Brain microvascular endothelial cell (primary cell): Measurements from ENCODE around the gene PRR35.

Experiments
- DNase-seq: peaks from one replicate; pipeline ENCODE4 v3.0.0-alpha.2; 2020
- H3K27ac ChIP-seq: fragments of 250-450 bp; sonication (Bioruptor Pico); 2 replicates; pipeline ENCODE4 v1.5.1; 2020; ENCODE audit warnings: mild to moderate bottlenecking, moderate library complexity
- H3K27me3 ChIP-seq: fragments of 250-450 bp; sonication (Bioruptor Pico); replicated peaks from 2 replicates; pipeline ENCODE4 v1.5.1; 2020; ENCODE audit warnings: mild to moderate bottlenecking
- H3K36me3 ChIP-seq: fragments of 250-450 bp; sonication (Bioruptor Pico); replicated peaks from 2 replicates; pipeline ENCODE4 v1.5.1; 2020; ENCODE audit warnings: mild to moderate bottlenecking
- H3K4me3 ChIP-seq: 2 replicates; pipeline ENCODE4 v1.5.1; 2011; ENCODE audit warnings: low read depth, mild to moderate bottlenecking, control low read depth, low read length, moderate library complexity
- in situ Hi-C: cut with HindIII; loops from 2 replicates; pipeline ENCODE4 v1.10.0; 2017; ENCODE audit warnings: low sequenced_read_pairs, low pct_ligation_motif_present
- TF ChIP-seq, protein P1 (sequence below): IDR thresholded peaks from 2 replicates; pipeline ENCODE4 v1.5.1; 2011; ENCODE audit warnings: low read depth, mild to moderate bottlenecking, moderate library complexity, low read length, control low read depth, inconsistent platforms; ENCODE audit errors: missing control alignments

Gene PRR35

DNA sequence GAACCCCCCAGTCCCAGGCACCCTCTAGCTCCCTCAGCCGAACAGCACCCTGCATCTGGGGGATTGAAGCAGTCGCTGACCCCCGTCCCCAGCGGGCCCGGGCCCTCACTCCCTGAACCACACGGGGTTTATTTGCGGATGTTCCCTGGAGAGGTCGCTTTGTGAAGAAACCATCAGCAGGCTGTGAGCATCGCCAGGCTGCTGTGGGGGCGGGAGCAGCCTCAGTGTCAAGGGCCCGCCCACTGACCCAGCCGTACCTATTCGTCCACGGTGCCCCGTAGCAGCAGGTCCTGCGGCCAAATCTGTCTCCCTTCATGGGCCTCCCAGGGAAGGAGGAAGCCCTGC lies 23.2 kb downstream of the PRR35 start:
- no peak for DNase-seq
- no peaks in the 10 kb centered on the region for H3K27me3 ChIP-seq
- no peaks in the 10 kb centered on the region for H3K36me3 ChIP-seq
- no peak overlapping the region for H3K4me3 ChIP-seq
- TF ChIP-seq, protein P1, sequence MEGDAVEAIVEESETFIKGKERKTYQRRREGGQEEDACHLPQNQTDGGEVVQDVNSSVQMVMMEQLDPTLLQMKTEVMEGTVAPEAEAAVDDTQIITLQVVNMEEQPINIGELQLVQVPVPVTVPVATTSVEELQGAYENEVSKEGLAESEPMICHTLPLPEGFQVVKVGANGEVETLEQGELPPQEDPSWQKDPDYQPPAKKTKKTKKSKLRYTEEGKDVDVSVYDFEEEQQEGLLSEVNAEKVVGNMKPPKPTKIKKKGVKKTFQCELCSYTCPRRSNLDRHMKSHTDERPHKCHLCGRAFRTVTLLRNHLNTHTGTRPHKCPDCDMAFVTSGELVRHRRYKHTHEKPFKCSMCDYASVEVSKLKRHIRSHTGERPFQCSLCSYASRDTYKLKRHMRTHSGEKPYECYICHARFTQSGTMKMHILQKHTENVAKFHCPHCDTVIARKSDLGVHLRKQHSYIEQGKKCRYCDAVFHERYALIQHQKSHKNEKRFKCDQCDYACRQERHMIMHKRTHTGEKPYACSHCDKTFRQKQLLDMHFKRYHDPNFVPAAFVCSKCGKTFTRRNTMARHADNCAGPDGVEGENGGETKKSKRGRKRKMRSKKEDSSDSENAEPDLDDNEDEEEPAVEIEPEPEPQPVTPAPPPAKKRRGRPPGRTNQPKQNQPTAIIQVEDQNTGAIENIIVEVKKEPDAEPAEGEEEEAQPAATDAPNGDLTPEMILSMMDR = no peak
- H3K27ac ChIP-seq = no peak overlapping the region
- in situ Hi-C loops = no loop called here

DNA sequence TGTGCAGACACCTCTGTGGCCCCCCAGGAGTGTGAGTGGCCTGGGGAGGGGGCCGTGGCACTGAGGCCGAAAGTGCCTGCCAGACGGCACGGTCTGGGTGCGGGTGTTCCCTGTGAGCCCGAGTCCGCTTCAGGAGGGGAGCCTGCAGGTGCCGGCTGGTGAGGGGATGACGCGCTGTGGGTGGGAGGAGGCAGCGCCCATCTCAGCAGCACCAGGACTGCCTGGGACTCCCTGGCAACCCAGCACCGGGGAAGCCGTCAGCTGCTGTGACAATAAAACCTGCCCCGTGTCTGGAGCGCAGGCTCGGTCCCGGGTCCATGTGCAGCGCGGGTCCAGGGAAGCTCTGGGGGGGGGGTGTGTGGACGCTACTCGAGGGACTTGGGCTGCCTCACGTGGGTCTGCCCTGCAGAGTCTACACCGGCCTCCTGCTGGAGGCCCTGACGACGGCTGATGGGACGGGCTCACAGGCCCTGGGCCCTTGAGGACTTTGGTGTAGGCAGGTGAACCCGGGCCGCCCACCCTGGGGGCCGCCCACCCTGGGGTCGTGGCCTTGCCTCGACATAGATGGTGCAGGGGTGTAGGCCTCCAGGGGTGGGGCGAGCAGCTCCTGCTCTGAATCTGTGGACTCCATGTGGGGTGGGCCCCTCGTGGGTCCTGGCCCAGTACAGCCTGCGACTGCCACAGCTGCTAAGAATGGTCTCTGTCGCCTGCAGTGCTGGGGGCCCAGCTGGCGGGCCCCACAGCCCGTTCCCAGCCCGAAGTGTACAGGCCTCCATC lies 23.8 kb downstream of the PRR35 start:
- Histone ChIP-seq H3K27me3 (no peaks in the 10 kb centered on the region), H3K27ac (no peak overlapping the region), H3K4me3 (no peak overlapping the region), H3K36me3 (no peaks in the 10 kb centered on the region)
- in situ Hi-C loops = no loop called here
- no peak for DNase-seq
- TF ChIP-seq, protein P1 = no peak

DNA sequence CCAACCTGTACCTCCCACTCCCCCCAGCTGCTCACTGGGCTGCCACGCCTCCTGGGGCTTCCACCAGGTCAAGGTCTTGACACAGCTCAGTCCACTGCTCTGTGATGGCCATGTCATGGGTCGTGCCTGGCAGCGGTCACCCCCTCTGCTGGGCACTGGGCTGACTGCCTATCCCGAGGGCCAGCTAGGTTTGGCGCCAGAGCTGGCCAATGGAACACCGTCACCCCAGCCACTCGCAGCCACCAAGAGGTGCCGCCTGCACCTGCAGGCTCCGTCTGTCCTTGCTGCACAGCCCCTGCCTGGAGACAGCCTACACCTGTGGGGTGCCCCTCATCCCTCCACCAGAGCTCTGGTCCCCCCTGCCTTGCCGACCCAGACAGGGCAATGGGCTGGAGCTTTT lies 25.2 kb downstream of the PRR35 start:
- H3K36me3 ChIP-seq = no peaks in the 10 kb centered on the region
- H3K27me3 ChIP-seq = no peaks in the 10 kb centered on the region
- H3K27ac ChIP-seq = no peak overlapping the region
- H3K4me3 ChIP-seq = no peak overlapping the region
- in situ Hi-C loops = no loop called here
- TF ChIP-seq, protein P1 = no peak
- DNase-seq = no peak

DNA sequence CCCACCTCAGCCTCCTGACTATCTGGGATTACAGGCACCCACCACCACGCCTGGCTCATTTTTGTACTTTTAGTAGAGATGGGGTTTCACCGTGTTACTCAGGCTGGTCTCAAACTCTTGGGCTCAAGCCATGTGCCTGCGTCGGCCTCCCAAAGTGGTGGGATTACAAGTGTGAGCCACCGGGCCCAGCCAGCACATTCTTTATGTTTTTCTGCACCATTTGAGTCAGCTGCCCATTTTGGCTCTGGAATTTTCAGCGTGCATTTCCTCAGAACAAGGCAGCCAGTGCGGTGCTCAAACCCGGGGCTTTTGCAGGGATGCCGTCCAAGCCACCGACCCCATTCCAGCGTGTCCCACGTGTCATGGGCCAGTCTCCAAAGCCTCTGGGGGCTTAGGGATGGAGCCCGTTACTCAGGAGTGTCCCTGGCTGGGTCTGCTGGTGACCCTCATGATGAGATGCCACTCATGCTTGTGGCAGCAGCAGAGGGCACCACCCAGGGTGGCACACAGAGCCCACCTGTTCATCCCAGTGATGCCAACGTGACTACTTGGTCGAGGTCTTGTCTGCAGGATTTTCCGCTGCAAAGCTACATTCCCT lies 26.0 kb downstream of the PRR35 start:
- in situ Hi-C loops = no loop called here
- H3K36me3 ChIP-seq = no peaks in the 10 kb centered on the region
- H3K27ac ChIP-seq = no peak overlapping the region
- TF ChIP-seq, protein P1 = no peak
- no peak for DNase-seq
- H3K4me3 ChIP-seq = no peak overlapping the region
- H3K27me3 ChIP-seq = no peaks in the 10 kb centered on the region

DNA sequence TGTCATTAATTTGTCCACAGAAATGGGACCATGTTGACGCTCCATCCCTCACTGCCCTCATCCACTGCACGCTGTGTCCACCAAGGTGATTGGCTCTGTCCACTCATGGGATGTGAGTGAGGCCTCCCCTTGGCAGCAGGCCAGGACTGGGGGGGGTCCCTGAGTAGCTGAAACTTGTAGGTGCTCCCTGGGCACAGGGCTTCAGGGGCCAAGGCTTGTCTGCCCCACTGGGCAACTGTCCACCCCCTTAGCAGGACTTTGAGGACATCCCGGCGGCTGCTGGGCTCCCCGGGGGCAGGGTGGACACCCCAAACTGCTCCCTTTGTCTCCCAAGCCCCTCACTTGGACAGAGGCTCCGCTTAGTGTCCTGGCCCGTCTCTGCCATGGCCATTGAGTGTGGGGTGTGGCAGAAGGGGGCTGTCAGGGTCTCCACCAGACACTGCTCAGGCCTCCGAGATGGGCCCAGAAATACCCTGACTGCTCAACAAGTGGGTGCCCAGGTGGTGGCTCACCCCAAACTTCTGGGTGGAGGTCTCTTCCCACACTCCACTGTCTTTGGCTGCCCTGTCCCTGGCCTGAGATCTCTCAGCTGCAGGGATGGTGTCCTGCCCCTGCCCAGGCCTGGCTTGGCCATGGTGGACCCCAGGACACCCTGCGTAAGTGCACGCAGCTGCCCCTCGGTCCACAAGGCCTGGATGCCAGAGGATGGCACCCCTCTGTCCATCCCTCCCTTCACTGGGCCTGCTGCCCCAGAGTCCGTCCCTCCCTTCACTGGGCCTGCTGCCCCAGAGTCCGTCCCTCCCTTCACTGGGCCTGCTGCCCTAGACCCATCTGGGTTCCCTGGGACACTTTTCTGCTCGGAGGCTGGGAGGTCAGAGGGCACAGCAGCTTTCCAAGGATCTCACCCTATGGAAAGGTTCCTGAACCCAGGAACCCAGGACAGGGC lies 26.7 kb downstream of the PRR35 start:
- in situ Hi-C loops = no loop called here
- no peak overlapping the region for H3K27ac ChIP-seq
- TF ChIP-seq, protein P1 = no peak
- H3K4me3 ChIP-seq = no peak overlapping the region
- no peaks in the 10 kb centered on the region for H3K36me3 ChIP-seq
- no peaks in the 10 kb centered on the region for H3K27me3 ChIP-seq
- no peak for DNase-seq
